ENCODE results near the gene ACVRL1. TPM values are rescaled to one million over a fixed set of nuclear protein-coding genes. Genes with fewer than 3 reads are reported as not detected.
A peak's percentile ranks its signal among the peaks of the same experiment; 100 is the strongest.

Gene ACVRL1
- total and polyA plus RNA-seq, 9 of the 15 experiments (the other 6 are each of a cell fraction or from before 2014, with no cell fraction given), result 0.07 to 1.4 (median 0.30) TPM

DNA sequence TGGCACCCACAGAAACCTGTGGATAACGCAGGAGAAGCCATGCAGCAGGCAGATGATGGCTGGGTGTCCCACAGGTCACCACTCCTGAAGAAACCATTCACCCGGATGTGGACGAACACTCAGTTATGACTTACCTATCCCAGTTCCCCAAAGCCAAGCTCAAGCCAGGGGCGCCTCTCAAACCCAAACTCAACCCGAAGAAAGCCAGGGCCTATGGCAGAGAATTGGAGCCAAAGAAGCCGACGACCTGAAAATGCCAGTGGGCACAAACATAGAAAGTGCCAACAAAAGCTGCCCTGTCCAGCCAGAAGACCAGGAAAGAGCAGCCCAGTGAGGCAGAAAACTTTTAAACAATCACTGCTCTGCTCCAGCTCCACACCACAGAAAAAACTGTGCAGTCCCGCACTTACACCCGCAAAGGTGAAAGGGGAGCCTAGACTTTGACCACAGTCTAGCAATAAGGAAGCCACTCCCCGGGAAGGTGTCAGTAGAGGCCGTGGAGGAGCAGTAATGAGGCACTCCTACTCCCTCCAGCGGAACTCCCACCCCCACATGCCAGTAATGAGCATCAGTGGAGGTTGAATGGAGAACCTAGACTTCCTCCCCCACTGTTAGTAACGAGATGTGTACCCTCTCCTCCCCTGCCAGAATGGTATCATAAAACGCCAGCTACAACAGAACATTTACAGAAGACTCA lies 6.0 kb upstream of the ACVRL1 start:
- ATAC-seq (peak; percentile 29), FAIRE-seq (peak; percentile 26), DNase-seq (ENCODE audit: extremely low read depth in 1 of 4, low spot score in 3 of 4) (peak in 1 of 4 experiments; percentile 44)
- Histone ChIP-seq H3K9me3 (replicated peaks; ENCODE audit: control insufficient read depth, insufficient read depth, low read depth, low read length) (no peaks in the 10 kb centered on the region; the same call in 1 of the 2 replicates), H3K27me3 (ENCODE audit: control insufficient read depth in 2 of 2, insufficient read depth in 2 of 2, low read length in 2 of 2) (no peaks in the 10 kb centered on the region), H3K36me3 (ENCODE audit: control insufficient read depth, insufficient read depth, low read length) (no peaks in the 10 kb centered on the region), H3K9ac (ENCODE audit: insufficient read depth in 1 of 2, low read depth in 2 of 2, low read length in 2 of 2) (peak overlapping the region in 1 of 2 experiments; percentile 20; a peak in 1 of 4 replicates), H3K9me1 (ENCODE audit: control insufficient read depth, insufficient read depth, low read length) (no peaks in the 10 kb centered on the region), H3K4me1 (replicated peaks in 1 of 2; ENCODE audit: control insufficient read depth in 2 of 2, insufficient read depth in 2 of 2, low read length in 2 of 2) (peaks cover 20 to 24% of the 10 kb centered on the region in 2 experiments), H3K4me2 (ENCODE audit: insufficient read depth, low read length) (no peak overlapping the region), H3K4me3 (no peak overlapping the region), H2AFZ (ENCODE audit: low read depth, low read length) (no peak overlapping the region), H4K20me1 (replicated peaks; ENCODE audit: control insufficient read depth, insufficient read depth, low read length) (no peaks in the 10 kb centered on the region), H3K27ac (ENCODE audit: extremely low read depth, low read depth, low read length) (no peak overlapping the region), H3K79me2 (ENCODE audit: control insufficient read depth, insufficient read depth, low read length) (no peaks in the 10 kb centered on the region)
- ChIA-PET CTCF (ENCODE audit: low intra/inter-chr PET ratio) (interaction anchor here (0.6 kb wide), 1 partner anchor 105 kb away, joined by 3 read pairs; the partner anchor contains the start of gene TAMALIN), POLR2A (interaction anchor here (1.2 to 1.4 kb wide), 2 partner anchors 15 to 16 kb away, joined by 3 read pairs; no protein-coding TSS in a partner anchor)
- 38% methylated on average over 14 of the region's 14 CpGs for WGBS (ENCODE audit: insufficient coverage, low coverage, missing lambda C conversion rate)
- in situ Hi-C loops (cut with MboI) (no loop called here), intact Hi-C loops (cut with micrococcal nuclease) (no loop called here)
- BruUV-seq (replicated peaks), result no TSS peak
- TF ChIP-seq ZHX1 (conservative IDR thresholded peaks at IDR 0.05; ENCODE audit: low read length), result no peak
- TF ChIP-seq BRD4 (IDR thresholded peaks at IDR 0.05), result no peak
- TF ChIP-seq KDM1A (IDR thresholded peaks at IDR 0.05), result peak; percentile 79; a peak in 3 of 4 replicates
- TF ChIP-seq CBFA2T3 (IDR thresholded peaks at IDR 0.05), result peak; percentile 30; the same call in 1 of the 2 replicates
- TF ChIP-seq ZNF445 (CRISPR knock-in tag; IDR thresholded peaks at IDR 0.05; ENCODE audit: low read depth), result no peak
- peak; percentile 66 for TF ChIP-seq EGR1 (conservative IDR thresholded peaks at IDR 0.05)
- TF ChIP-seq SMAD4 (CRISPR knock-in tag; conservative IDR thresholded peaks at IDR 0.05), result 0 out of 2 replicates have a peak, but pooled peaks have one; percentile 15
- TF ChIP-seq HNRNPLL (IDR thresholded peaks at IDR 0.05; ENCODE audit: low read depth, low read length, poor library complexity, severe bottlenecking), result no peak
- no peak for TF ChIP-seq ZNF518B (CRISPR knock-in tag; IDR thresholded peaks at IDR 0.05)
- no peak for TF ChIP-seq CBX2 (IDR thresholded peaks at IDR 0.05; ENCODE audit: insufficient read depth, low read length, poor library complexity, severe bottlenecking)
- TF ChIP-seq TEAD4 (IDR thresholded peaks at IDR 0.05; ENCODE audit: low read length), result peak; percentile 10; the same call in 1 of the 2 replicates
- TF ChIP-seq TEAD4 (CRISPR knock-in tag; IDR thresholded peaks at IDR 0.05; ENCODE audit: borderline replicate concordance), result no peak
- 0 out of 6 replicates have a peak, but pooled peaks of 1 of the 3 experiments have one; percentile 5 for TF ChIP-seq CTCF (IDR thresholded peaks at IDR 0.05 in 2 of 3, conservative IDR thresholded peaks at IDR 0.05 in 1 of 3; ENCODE audit: insufficient read depth in 2 of 3, low read depth in 1 of 3, low read length in 3 of 3)
